Stimulated activated CD8-positive, alpha-beta memory T cell treated with anti-CD3 and anti-CD28 coated beads, Interleukin-12 subunit alpha, Interleukin-12 subunit beta, amount 100 ng/mL, for 24 hours (primary cell): ENCODE results near the gene HAGH.
"Not testable (repeated sequence)": the region's sequence is repeated elsewhere in the genome, so short reads cannot be mapped to it uniquely, and the experiment has no call there.

Experiments
- DNase-seq: peaks from one replicate; pipeline ENCODE4 v3.0.0-alpha.2; 2020; ENCODE audit errors: extremely low read depth

HAGH gene

GRCh38 chr16:1810106-1810505 lies 16.5 kb downstream of the HAGH start:
- no peak for DNase-seq

GRCh38 chr16:1809281-1809801 lies 17.3 kb downstream of the HAGH start:
- no peak for DNase-seq

- DNase-seq, result no peak
Measured at GRCh38 chr16:1808691-1809090, 17.9 kb downstream of the HAGH start.

- no peak for DNase-seq
Measured at GRCh38 chr16:1807626-1808025, 19.0 kb downstream of the HAGH start.

- no peak for DNase-seq
Measured at GRCh38 chr16:1800701-1801100, 25.9 kb downstream of the HAGH start.

GRCh38 chr16:1799263-1799662 lies 27.4 kb downstream of the HAGH start:
- not testable (repeated sequence) for DNase-seq

GRCh38 chr16:1794908-1795666 lies 31.5 kb downstream of the HAGH start:
- no peak for DNase-seq

GRCh38 chr16:1794221-1794871 lies 32.3 kb downstream of the HAGH start:
- DNase-seq, result no peak

GRCh38 chr16:1793578-1794220 lies 32.9 kb downstream of the HAGH start, which contains the start of gene IGFALS:
Gene IGFALS (minus strand): TSS chr16:1793705. CDS start chr16:1793652, 53 bp downstream.
- no peak for DNase-seq

- no peak for DNase-seq
Measured at GRCh38 chr16:1792836-1793577, 33.6 kb downstream of the HAGH start.

GRCh38 chr16:1791943-1792812 lies 34.4 kb downstream of the HAGH start:
- DNase-seq, result no peak

- no peak for DNase-seq
Measured at GRCh38 chr16:1791256-1791942, 35.2 kb downstream of the HAGH start.

- no peak for DNase-seq
Measured at GRCh38 chr16:1790611-1791255, 35.9 kb downstream of the HAGH start.

GRCh38 chr16:1790261-1790610 lies 36.4 kb downstream of the HAGH start:
- no peak for DNase-seq

- DNase-seq, result no peak
Measured at GRCh38 chr16:1789643-1790045, 37.0 kb downstream of the HAGH start.

GRCh38 chr16:1788708-1789100 lies 37.9 kb downstream of the HAGH start:
- no peak for DNase-seq

- DNase-seq, result no peak
Measured at GRCh38 chr16:1788095-1788707, 38.4 kb downstream of the HAGH start.

- no peak for DNase-seq
Measured at GRCh38 chr16:1787322-1788094, 39.1 kb downstream of the HAGH start.

GRCh38 chr16:1787056-1787321 lies 39.6 kb downstream of the HAGH start:
- DNase-seq, result no peak
